H1 (cell line): ENCODE measurements around the gene NAALADL1. TPM values are rescaled to one million over a fixed set of nuclear protein-coding genes. Genes with fewer than 3 reads are reported as not detected.

Experiments used
- CTCF ChIA-PET: fragments of 300-600 bp; sonication (Branson Sonifier 250); formaldehyde crosslinking; loops from one replicate; lab custom pipeline; 2021; ENCODE audit not compliant: partially characterized antibody; lab: Charles Lee
- POLR2A ChIA-PET: fragments of 300-600 bp; sonication (Branson Sonifier 250); formaldehyde crosslinking; loops from one replicate; lab custom pipeline; 2021; ENCODE audit warnings: inconsistent platforms; ENCODE audit not compliant: partially characterized antibody; lab: Charles Lee
- DNase-seq, 2 experiments: peaks; one replicate each; pipeline versions ENCODE4 v3.0.0 to v3.0.0-alpha.2; 2010 to 2022; ENCODE audit warnings: low spot score in 2 of 2, low read depth in 1 of 2, mixed read lengths in 1 of 2
- FAIRE-seq: peaks from 2 replicates; lab custom pipeline; 2011; peaks lifted over from hg19 to GRCh38; lab: Jason Lieb, UNC
- H2AFZ ChIP-seq: 2 replicates; pipeline ENCODE4 v1.8.1; 2012; ENCODE audit warnings: low read length, inconsistent platforms
- H2AK5ac ChIP-seq: 2 replicates; pipeline ENCODE4 v1.6.1; 2013; ENCODE audit warnings: low read depth, low read length
- H2BK120ac ChIP-seq: replicated peaks from 2 replicates; pipeline ENCODE3; 2013; ENCODE audit warnings: low read depth, low read length, inconsistent platforms
- H2BK12ac ChIP-seq: 2 replicates; pipeline ENCODE4 v1.6.1; 2013; ENCODE audit warnings: low read depth, low read length
- H2BK15ac ChIP-seq: 2 replicates; pipeline ENCODE4 v1.6.1; 2013; ENCODE audit warnings: low read length
- H2BK20ac ChIP-seq: 2 replicates; pipeline ENCODE4 v1.6.1; 2013; ENCODE audit warnings: low read length
- H2BK5ac ChIP-seq: 2 replicates; pipeline ENCODE4 v1.6.1; 2013; ENCODE audit warnings: low read depth, low read length
- H3K14ac ChIP-seq: 2 replicates; pipeline ENCODE4 v1.6.1; 2013; ENCODE audit warnings: inconsistent platforms; ENCODE audit not compliant: insufficient read length
- H3K18ac ChIP-seq: 2 replicates; pipeline ENCODE4 v1.6.1; 2013; ENCODE audit warnings: low read length; ENCODE audit errors: extremely low read depth
- H3K23ac ChIP-seq: 2 replicates; pipeline ENCODE4 v1.6.1; 2013; ENCODE audit warnings: inconsistent platforms; ENCODE audit not compliant: insufficient read length
- H3K23me2 ChIP-seq: 2 replicates; pipeline ENCODE4 v1.6.1; 2013; ENCODE audit warnings: low read depth, low read length
- H3K27ac ChIP-seq: 2 replicates; pipeline ENCODE4 v1.6.1; 2011; ENCODE audit warnings: low read depth, low read length, inconsistent platforms
- H3K27me3 ChIP-seq, 4 experiments: replicated peaks in 1 of 4; 1 replicate in 1 of 4; 2 replicates in 3 of 4; pipeline versions ENCODE4 v1.6.1 to v1.8.1; 2011 to 2013; ENCODE audit warnings: low read length in 3 of 4, mild to moderate bottlenecking in 3 of 4, inconsistent platforms in 2 of 4, mixed read lengths in 2 of 4, moderate library complexity in 1 of 4; ENCODE audit not compliant: control insufficient read depth in 3 of 4, insufficient read depth in 3 of 4; ENCODE audit errors: extremely low read depth in 1 of 4
- H3K36me3 ChIP-seq, 4 experiments: 2 replicates each; pipeline versions ENCODE4 v1.6.1 to v1.8.1; 2011 to 2013; ENCODE audit warnings: mild to moderate bottlenecking in 4 of 4, low read length in 3 of 4, moderate library complexity in 2 of 4, control low read depth in 1 of 4, inconsistent platforms in 1 of 4; ENCODE audit not compliant: insufficient read depth in 4 of 4, control insufficient read depth in 2 of 4
- H3K4ac ChIP-seq: replicated peaks from 2 replicates; pipeline ENCODE3; 2013; ENCODE audit warnings: low read length, low read depth, mixed read lengths, inconsistent platforms; ENCODE audit not compliant: insufficient read length
- H3K4me1 ChIP-seq, 4 experiments: replicated peaks in 1 of 4; 1 replicate in 1 of 4; 2 replicates in 3 of 4; pipeline versions ENCODE4 v1.6.1 to v1.8.1; 2011 to 2013; ENCODE audit warnings: low read length in 3 of 4, inconsistent platforms in 2 of 4, mixed read lengths in 1 of 4; ENCODE audit not compliant: insufficient read depth in 4 of 4, control insufficient read depth in 3 of 4
- H3K4me2 ChIP-seq, 2 experiments: 2 replicates each; pipeline versions ENCODE4 v1.6.1 to v1.8.1; 2011 to 2013; ENCODE audit warnings: low read depth in 2 of 2, low read length in 2 of 2, control low read depth in 1 of 2, inconsistent platforms in 1 of 2, mild to moderate bottlenecking in 1 of 2; ENCODE audit not compliant: insufficient read depth in 1 of 2
- H3K4me3 ChIP-seq, 4 experiments: fragments of 200-600, 300-600 bp in 1 of 4; sonication (generic), shearing (Covaris generic), sonication (Bioruptor Twin) in 1 of 4; 2 replicates each; pipeline versions ENCODE4 v1.5.1 to v1.8.1; 2011 to 2016; ENCODE audit warnings: low read length in 4 of 4, low read depth in 3 of 4, control low read depth in 2 of 4, inconsistent platforms in 2 of 4, mild to moderate bottlenecking in 2 of 4, mixed read lengths in 1 of 4, moderate library complexity in 1 of 4; ENCODE audit not compliant: insufficient read depth in 2 of 4; ENCODE audit errors: extremely low read depth in 1 of 4
- H3K56ac ChIP-seq: replicated peaks from 2 replicates; pipeline ENCODE3; 2013; ENCODE audit warnings: low read depth, mild to moderate bottlenecking, mixed read lengths, low read length, inconsistent platforms; ENCODE audit not compliant: insufficient read length
- H3K79me1 ChIP-seq: 2 replicates; pipeline ENCODE4 v1.6.1; 2013; ENCODE audit warnings: low read depth, low read length, control low read depth
- H3K79me2 ChIP-seq, 2 experiments: 2 replicates each; pipeline versions ENCODE4 v1.6.1 to v1.8.1; 2012 to 2013; ENCODE audit warnings: low read length in 2 of 2, mild to moderate bottlenecking in 2 of 2, inconsistent platforms in 1 of 2; ENCODE audit not compliant: insufficient read depth in 2 of 2, control insufficient read depth in 1 of 2
- H3K9ac ChIP-seq, 4 experiments: replicated peaks in 1 of 4; 1 replicate in 1 of 4; 2 replicates in 3 of 4; pipeline versions ENCODE4 v1.6.1 to v1.8.1; 2011 to 2013; ENCODE audit warnings: low read depth in 3 of 4, low read length in 3 of 4, control low read depth in 2 of 4, mild to moderate bottlenecking in 2 of 4, moderate library complexity in 2 of 4, inconsistent platforms in 1 of 4; ENCODE audit errors: extremely low read depth in 1 of 4
- H3K9me3 ChIP-seq, 2 experiments: 2 replicates each; pipeline versions ENCODE4 v1.6.1 to v1.8.1; 2012 to 2013; ENCODE audit warnings: mild to moderate bottlenecking in 2 of 2, moderate library complexity in 2 of 2, control low read depth in 1 of 2, inconsistent platforms in 1 of 2, low read depth in 1 of 2, low read length in 1 of 2, mixed read lengths in 1 of 2; ENCODE audit not compliant: insufficient read depth in 2 of 2
- H4K20me1 ChIP-seq, 2 experiments: replicated peaks in 1 of 2; 2 replicates each; pipeline versions ENCODE3 to v1.8.1; 2011 to 2013; ENCODE audit warnings: inconsistent platforms in 2 of 2, low read length in 2 of 2, mild to moderate bottlenecking in 1 of 2; ENCODE audit not compliant: insufficient read depth in 2 of 2, control insufficient read depth in 1 of 2
- H4K5ac ChIP-seq: 2 replicates; pipeline ENCODE4 v1.6.1; 2013; ENCODE audit warnings: low read length, low read depth, mixed read lengths, inconsistent platforms; ENCODE audit not compliant: insufficient read length
- H4K8ac ChIP-seq: 2 replicates; pipeline ENCODE4 v1.8.0; 2013; ENCODE audit warnings: mild to moderate bottlenecking, moderate library complexity, low read length, inconsistent platforms; ENCODE audit not compliant: insufficient read depth; ENCODE audit errors: extremely low read depth
- H4K91ac ChIP-seq: replicated peaks from 2 replicates; pipeline ENCODE3; 2013; ENCODE audit warnings: low read length, mixed read lengths, inconsistent platforms; ENCODE audit not compliant: insufficient read length
- GABPA ChIP-seq: IDR thresholded peaks from 2 replicates; pipeline ENCODE4 v1.6.1; 2011; ENCODE audit warnings: mild to moderate bottlenecking, low read length, moderate library complexity, borderline replicate concordance; ENCODE audit not compliant: insufficient read depth
- KDM4A ChIP-seq: IDR thresholded peaks from one replicate; pipeline ENCODE4 v1.7.1; 2012; ENCODE audit warnings: low read depth, mild to moderate bottlenecking, moderate library complexity, low read length, inconsistent platforms; ENCODE audit not compliant: severe bottlenecking
- POLR2AphosphoS5 ChIP-seq: IDR thresholded peaks from 2 replicates; pipeline ENCODE4 v1.6.1; 2011; ENCODE audit warnings: low read depth, low read length
- SUZ12 ChIP-seq: fragments of 200-600 bp; sonication (generic); IDR thresholded peaks from 2 replicates; pipeline ENCODE4 v1.6.1; 2012; ENCODE audit warnings: mild to moderate bottlenecking, inconsistent platforms, low read length, moderate library complexity, mixed read lengths
- TBP ChIP-seq: IDR thresholded peaks from 2 replicates; pipeline ENCODE4 v1.6.1; 2011; ENCODE audit warnings: low read depth, low read length, improper control_type of control experiment
- WGBS, 2 experiments: shearing (Covaris generic) in 1 of 2; methylation state at CpG; one replicate each; pipeline versions ENCODE4 v1.1.6 to v1.1.7; 2013 to 2015; ENCODE audit warnings: low lambda C conversion rate in 2 of 2, mixed read lengths in 2 of 2, inconsistent platforms in 1 of 2, low coverage in 1 of 2, missing lambda C conversion rate in 1 of 2; ENCODE audit not compliant: insufficient replicate concordance in 2 of 2, insufficient coverage in 1 of 2, insufficient read length in 1 of 2; ENCODE audit errors: extremely low coverage in 1 of 2, missing lambda C conversion rate in 1 of 2; 5-methylcytosine and 5-hydroxymethylcytosine counted together
- polyA plus RNA-seq, 7 experiments: library from polyadenylated mRNA; depleted of rRNA in 3 of 7; stranded (reverse) in 5 of 7; unstranded in 2 of 7; fragments of >200 nt in 5 of 7; fragments of 200-250 nt in 2 of 7; gene quantifications; 1 replicate in 5 of 7; 2 replicates in 1 of 7; 4 replicates in 1 of 7; pipeline versions ENCODE4 v1.2.1 to v1.2.3, GENCODE V29; 2011 to 2013; ENCODE audit warnings: missing spikeins in 2 of 7, mixed read lengths in 2 of 7
- total RNA-seq: library from RNA; stranded (reverse); fragmentation: NEBNext Ultra II Directional; extraction: Animal tissue kit (Norgen Biotek cat#: 25700); gene quantifications from 2 replicates; pipeline ENCODE4 v1.2.1, GENCODE V29; 2021
- TF ChIP-seq, protein P1 (sequence below), 3 experiments: IDR thresholded peaks; 1 replicate in 2 of 3; 2 replicates in 1 of 3; pipeline versions ENCODE4 v1.5.1 to v1.6.1; 2011; ENCODE audit warnings: low read length in 3 of 3, mild to moderate bottlenecking in 3 of 3, inconsistent platforms in 2 of 3, low read depth in 1 of 3, moderate library complexity in 1 of 3; ENCODE audit not compliant: insufficient read depth in 1 of 3; ENCODE audit errors: control extremely low read depth in 1 of 3
- TF ChIP-seq, protein P2 (sequence below): IDR thresholded peaks from 2 replicates; pipeline ENCODE4 v1.6.1; 2012; ENCODE audit warnings: low read length, inconsistent platforms
- TF ChIP-seq, protein P3 (sequence below): IDR thresholded peaks from 2 replicates; pipeline ENCODE4 v1.6.1; 2012; ENCODE audit warnings: inconsistent platforms

NAALADL1 gene
- total and polyA plus RNA-seq, 2 of the 8 experiments (the other 6 are each of a cell fraction or from before 2014, with no cell fraction given): 7.5 to 9.9 TPM

DNA sequence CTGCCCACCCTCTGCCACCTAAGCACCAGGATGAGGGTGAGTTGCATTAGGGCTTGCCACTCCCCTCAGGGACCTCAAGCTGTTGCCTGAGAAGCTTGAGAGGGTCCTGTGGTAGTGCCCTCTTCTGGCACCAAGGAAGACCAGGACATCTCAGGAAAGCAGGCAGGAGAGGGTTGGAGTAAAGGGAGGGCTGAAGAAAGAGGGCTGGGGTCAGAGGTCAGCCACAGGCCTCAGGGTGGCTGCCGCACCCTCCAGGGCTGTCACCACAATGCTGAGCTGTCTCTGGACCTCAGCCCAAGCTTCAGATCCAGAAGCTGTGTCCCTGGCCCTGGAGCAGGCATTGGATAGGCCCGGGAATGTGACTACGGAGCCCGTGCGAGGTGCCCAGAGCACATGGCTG lies 13.3 kb downstream of the NAALADL1 start:
- Histone ChIP-seq H2AFZ (no peak overlapping the region), H3K56ac (no peak overlapping the region), H4K8ac (no peak overlapping the region), H2AK5ac (no peak overlapping the region), H3K36me3 (peaks cover 3 to 12% (median 6%) of the 10 kb centered on the region in 4 experiments; a peak in 4 of 8 replicates), H2BK12ac (no peak overlapping the region), H2BK20ac (no peak overlapping the region), H3K4me1 (peaks cover 0 to 10% (median 7%) of the 10 kb centered on the region in 4 experiments; a peak in 5 of 7 replicates), H2BK15ac (no peak overlapping the region), H3K4ac (no peak overlapping the region), H3K4me2 (no peak overlapping the region), H3K18ac (no peak overlapping the region), H3K27ac (no peak overlapping the region), H2BK120ac (no peak overlapping the region), H3K9ac (no peak overlapping the region), H3K4me3 (no peak overlapping the region), H3K79me2 (peaks cover 0 to 16% of the 10 kb centered on the region in 2 experiments; a peak in 2 of 4 replicates), H2BK5ac (no peak overlapping the region), H3K79me1 (peaks cover 2% of the 10 kb centered on the region), H4K20me1 (peaks cover 11 to 13% of the 10 kb centered on the region in 2 experiments), H3K9me3 (no peaks in the 10 kb centered on the region), H3K23me2 (no peaks in the 10 kb centered on the region; the same call in 1 of the 2 replicates), H3K14ac (no peak overlapping the region), H4K5ac (no peak overlapping the region), H3K23ac (no peak overlapping the region), H3K27me3 (peaks cover 0 to 9% (median 3%) of the 10 kb centered on the region in 4 experiments; a peak in 3 of 7 replicates), H4K91ac (no peak overlapping the region)
- FAIRE-seq: no peak
- ChIA-PET CTCF (interaction anchor here (0.7 to 2.3 kb wide), 11 partner anchors 9 to 196 kb away, joined by 3 to 12 read pairs (median 5); partner anchors contain the start of gene ARL2), POLR2A (interaction anchor here (0.6 to 1.3 kb wide), 4 partner anchors 31 to 38 kb away, joined by 3 to 4 read pairs (median 3); no protein-coding TSS in a partner anchor)
- WGBS, 2 experiments: 98% methylated on average over 4 of the region's 5 CpGs; no CpG with 5 or more reads in 1 of the 2 experiments
- no peak for DNase-seq
- no peak for TF ChIP-seq POLR2AphosphoS5
- TF ChIP-seq KDM4A: no peak
- TF ChIP-seq, protein P1, sequence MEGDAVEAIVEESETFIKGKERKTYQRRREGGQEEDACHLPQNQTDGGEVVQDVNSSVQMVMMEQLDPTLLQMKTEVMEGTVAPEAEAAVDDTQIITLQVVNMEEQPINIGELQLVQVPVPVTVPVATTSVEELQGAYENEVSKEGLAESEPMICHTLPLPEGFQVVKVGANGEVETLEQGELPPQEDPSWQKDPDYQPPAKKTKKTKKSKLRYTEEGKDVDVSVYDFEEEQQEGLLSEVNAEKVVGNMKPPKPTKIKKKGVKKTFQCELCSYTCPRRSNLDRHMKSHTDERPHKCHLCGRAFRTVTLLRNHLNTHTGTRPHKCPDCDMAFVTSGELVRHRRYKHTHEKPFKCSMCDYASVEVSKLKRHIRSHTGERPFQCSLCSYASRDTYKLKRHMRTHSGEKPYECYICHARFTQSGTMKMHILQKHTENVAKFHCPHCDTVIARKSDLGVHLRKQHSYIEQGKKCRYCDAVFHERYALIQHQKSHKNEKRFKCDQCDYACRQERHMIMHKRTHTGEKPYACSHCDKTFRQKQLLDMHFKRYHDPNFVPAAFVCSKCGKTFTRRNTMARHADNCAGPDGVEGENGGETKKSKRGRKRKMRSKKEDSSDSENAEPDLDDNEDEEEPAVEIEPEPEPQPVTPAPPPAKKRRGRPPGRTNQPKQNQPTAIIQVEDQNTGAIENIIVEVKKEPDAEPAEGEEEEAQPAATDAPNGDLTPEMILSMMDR (IDR thresholded peaks at IDR 0.05; ENCODE audit: control extremely low read depth in 1 of 3, insufficient read depth in 1 of 3, low read depth in 1 of 3, low read length in 3 of 3): peak in 2 of 3 experiments; percentile 16 to 17; a peak in 1 of 4 replicates
- TF ChIP-seq, protein P2, sequence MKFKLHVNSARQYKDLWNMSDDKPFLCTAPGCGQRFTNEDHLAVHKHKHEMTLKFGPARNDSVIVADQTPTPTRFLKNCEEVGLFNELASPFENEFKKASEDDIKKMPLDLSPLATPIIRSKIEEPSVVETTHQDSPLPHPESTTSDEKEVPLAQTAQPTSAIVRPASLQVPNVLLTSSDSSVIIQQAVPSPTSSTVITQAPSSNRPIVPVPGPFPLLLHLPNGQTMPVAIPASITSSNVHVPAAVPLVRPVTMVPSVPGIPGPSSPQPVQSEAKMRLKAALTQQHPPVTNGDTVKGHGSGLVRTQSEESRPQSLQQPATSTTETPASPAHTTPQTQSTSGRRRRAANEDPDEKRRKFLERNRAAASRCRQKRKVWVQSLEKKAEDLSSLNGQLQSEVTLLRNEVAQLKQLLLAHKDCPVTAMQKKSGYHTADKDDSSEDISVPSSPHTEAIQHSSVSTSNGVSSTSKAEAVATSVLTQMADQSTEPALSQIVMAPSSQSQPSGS: no peak
- TF ChIP-seq, protein P3, sequence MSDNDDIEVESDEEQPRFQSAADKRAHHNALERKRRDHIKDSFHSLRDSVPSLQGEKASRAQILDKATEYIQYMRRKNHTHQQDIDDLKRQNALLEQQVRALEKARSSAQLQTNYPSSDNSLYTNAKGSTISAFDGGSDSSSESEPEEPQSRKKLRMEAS: no peak
- no peak for TF ChIP-seq GABPA
- TF ChIP-seq TBP: no peak
- no peak for TF ChIP-seq SUZ12
